CD14-positive monocyte (primary cell): ENCODE data around the gene MICAL2. TPM values are rescaled to one million over a fixed set of nuclear protein-coding genes. Genes with fewer than 3 reads are reported as not detected.
A peak's percentile ranks its signal among the peaks of the same experiment; 100 is the strongest.

Experiments used
- DNase-seq, 3 donors: peaks; one replicate each; pipeline ENCODE4 v3.0.0-alpha.2; 2011 to 2022
- H2AFZ ChIP-seq: 2 replicates; pipeline ENCODE4 v1.6.0; 2012; ENCODE audit warnings: mild to moderate bottlenecking, low read depth, low read length, inconsistent platforms; ENCODE audit not compliant: insufficient read depth, poor library complexity, severe bottlenecking
- H3K27ac ChIP-seq, 2 donors: 1 replicate in 1 of 2; 2 replicates in 1 of 2; pipeline ENCODE4 v1.5.1; 2012 to 2013; ENCODE audit warnings: low read length in 2 of 2, control low read depth in 1 of 2, inconsistent platforms in 1 of 2, low read depth in 1 of 2, mild to moderate bottlenecking in 1 of 2
- H3K27me3 ChIP-seq, 2 donors: one replicate each; pipeline versions ENCODE4 v1.6.0 to v1.6.1; 2011 to 2013; ENCODE audit warnings: low read length in 2 of 2; ENCODE audit not compliant: control insufficient read depth in 2 of 2, insufficient read depth in 2 of 2
- H3K36me3 ChIP-seq, 2 donors: replicated peaks in 1 of 2; 1 replicate in 1 of 2; 2 replicates in 1 of 2; pipeline versions ENCODE4 v1.5.1 to v1.6.1; 2012 to 2013; ENCODE audit warnings: low read length in 2 of 2, control low read depth in 1 of 2, inconsistent platforms in 1 of 2, mild to moderate bottlenecking in 1 of 2; ENCODE audit not compliant: insufficient read depth in 2 of 2, control insufficient read depth in 1 of 2
- H3K4me1 ChIP-seq, 2 donors: 1 replicate in 1 of 2; 2 replicates in 1 of 2; pipeline versions ENCODE4 v1.5.1 to v1.6.1; 2012 to 2013; ENCODE audit warnings: low read length in 2 of 2, control low read depth in 1 of 2, inconsistent platforms in 1 of 2, mild to moderate bottlenecking in 1 of 2, moderate library complexity in 1 of 2; ENCODE audit not compliant: insufficient read depth in 2 of 2, control insufficient read depth in 1 of 2
- H3K4me2 ChIP-seq: replicated peaks from 2 replicates; pipeline ENCODE3; 2012; ENCODE audit warnings: low read length, moderate library complexity, mild to moderate bottlenecking; ENCODE audit not compliant: poor library complexity, severe bottlenecking; ENCODE audit errors: extremely low read depth
- H3K4me3 ChIP-seq, 3 experiments: fragments of 200-600 bp in 1 of 3; sonication (generic) in 1 of 3; replicated peaks in 1 of 3; 1 replicate in 2 of 3; 2 replicates in 1 of 3; pipeline ENCODE4 v1.5.1; 2011 to 2013; ENCODE audit warnings: low read length in 3 of 3, mild to moderate bottlenecking in 3 of 3, control low read depth in 2 of 3, low read depth in 2 of 3, inconsistent platforms in 1 of 3, moderate library complexity in 1 of 3
- H3K79me2 ChIP-seq: 2 replicates; pipeline ENCODE4 v1.6.0; 2012; ENCODE audit warnings: mild to moderate bottlenecking, control low read depth, inconsistent platforms, low read length, moderate library complexity; ENCODE audit not compliant: insufficient read depth
- H3K9ac ChIP-seq: 2 replicates; pipeline ENCODE4 v1.6.0; 2017; ENCODE audit warnings: low read length, mild to moderate bottlenecking; ENCODE audit not compliant: insufficient read depth, poor library complexity, severe bottlenecking
- H3K9me3 ChIP-seq, 2 donors: replicated peaks in 1 of 2; 1 replicate in 1 of 2; 2 replicates in 1 of 2; pipeline versions ENCODE4 v1.5.1 to v1.6.1; 2012 to 2013; ENCODE audit warnings: low read length in 2 of 2, control low read depth in 1 of 2; ENCODE audit not compliant: control insufficient read depth in 1 of 2, insufficient read depth in 1 of 2
- H4K20me1 ChIP-seq: 2 replicates; pipeline ENCODE4 v1.6.0; 2012; ENCODE audit warnings: mild to moderate bottlenecking, low read length, control low read depth, moderate library complexity; ENCODE audit not compliant: insufficient read depth
- H3K27ac Mint-ChIP-seq, 7 donors: one replicate each; pipeline ENCODE4 v1.8.0; 2020; ENCODE audit warnings: mild to moderate bottlenecking in 7 of 7, mixed read lengths in 7 of 7, moderate library complexity in 6 of 7, inconsistent platforms in 2 of 7
- H3K27me3 Mint-ChIP-seq, 3 donors: one replicate each; pipeline ENCODE4 v1.8.0; 2021 to 2022; ENCODE audit warnings: low read depth in 3 of 3, mild to moderate bottlenecking in 3 of 3, mixed read lengths in 3 of 3, moderate library complexity in 3 of 3, inconsistent platforms in 1 of 3
- H3K36me3 Mint-ChIP-seq, 2 donors: one replicate each; pipeline ENCODE4 v1.8.0; 2020; ENCODE audit warnings: mixed read lengths in 2 of 2, inconsistent platforms in 1 of 2, mild to moderate bottlenecking in 1 of 2
- H3K4me1 Mint-ChIP-seq: one replicate; pipeline ENCODE4 v1.8.0; 2020; ENCODE audit warnings: mild to moderate bottlenecking, mixed read lengths
- H3K4me3 Mint-ChIP-seq, 2 donors: one replicate each; pipeline ENCODE4 v1.8.0; 2020; ENCODE audit warnings: mild to moderate bottlenecking in 2 of 2, mixed read lengths in 2 of 2, moderate library complexity in 1 of 2
- H3K9me3 Mint-ChIP-seq, 7 donors: one replicate each; pipeline ENCODE4 v1.8.0; 2020 to 2022; ENCODE audit warnings: mixed read lengths in 7 of 7, mild to moderate bottlenecking in 6 of 7, moderate library complexity in 6 of 7, inconsistent platforms in 2 of 7
- CTCF ChIP-seq: fragments of 200-600 bp; IDR thresholded peaks from one replicate; pipeline ENCODE4 v1.8.0; 2022; ENCODE audit warnings: antibody characterized with exemption, mild to moderate bottlenecking
- WGBS: methylation state at CpG from one replicate; pipeline ENCODE4 v1.1.5; 2013; ENCODE audit warnings: missing lambda C conversion rate; ENCODE audit not compliant: insufficient coverage; 5-methylcytosine and 5-hydroxymethylcytosine counted together
- intact Hi-C, 2 donors: fragments of 100-400 bp; cut with micrococcal nuclease; formaldehyde crosslinking; loops; one replicate each; pipeline versions ENCODE4 v1.15.0 to v1.15.1; 2023
- polyA plus RNA-seq, 3 donors: library from polyadenylated mRNA; depleted of rRNA in 1 of 3; unstranded in 2 of 3; stranded (reverse) in 1 of 3; fragments of 300-500 nt in 2 of 3; fragments of >200 nt in 1 of 3; fragmentation: Illumina TruSeq in 2 of 3; gene quantifications; 1 replicate in 2 of 3; 2 replicates in 1 of 3; pipeline ENCODE4 v1.2.3, GENCODE V29; 2012 to 2021

MICAL2 gene
- polyA plus RNA-seq, 3 donors, result 39.8 to 72.5 (median 44.0) TPM

- Histone ChIP-seq H3K4me2 (peak overlapping the region; percentile 70), H4K20me1 (peaks cover 6% of the 10 kb centered on the region), H3K4me3 (peak overlapping the region in 1 of 3 experiments; percentile 52), H3K27me3 (no peaks in the 10 kb centered on the region), H3K79me2 (peaks cover 75% of the 10 kb centered on the region), H3K36me3 (peaks cover 0 to 2% of the 10 kb centered on the region in 2 donors), H2AFZ (no peak overlapping the region), H3K27ac (peak overlapping the region; percentile 6 to 84), H3K9ac (no peak overlapping the region), H3K4me1 (peaks cover 97 to 99% of the 10 kb centered on the region in 2 donors), H3K9me3 (no peaks in the 10 kb centered on the region)
- peak overlapping the region; percentile 85 to 97 (median 89) for H3K27ac Mint-ChIP-seq
- H3K9me3 Mint-ChIP-seq, result no peaks in the 10 kb centered on the region
- H3K36me3 Mint-ChIP-seq, result peaks cover 29 to 38% of the 10 kb centered on the region in 2 donors
- WGBS, result 94% methylated on average over 2 of the region's 4 CpGs
- peaks cover 94% of the 10 kb centered on the region for H3K4me1 Mint-ChIP-seq
- peak overlapping the region in 1 of 2 donors; percentile 64 for H3K4me3 Mint-ChIP-seq
- intact Hi-C loops, result loop anchor here in 1 of 2 donors (5.0 to 10.0 kb wide), 2 partner anchors 45 to 83 kb away; no protein-coding TSS in a partner anchor
- no peak for TF ChIP-seq CTCF
- peaks cover 1 to 2% (median 2%) of the 10 kb centered on the region in 3 donors for H3K27me3 Mint-ChIP-seq
- DNase-seq, result no peak
These were observed 17.0 kb downstream of the MICAL2 start for GRCh38 chr11:12127206-12127898.

- Histone ChIP-seq H3K27ac (peak overlapping the region in 1 of 2 donors; percentile 84), H4K20me1 (peaks cover 6% of the 10 kb centered on the region), H3K9me3 (no peaks in the 10 kb centered on the region), H3K4me2 (peak overlapping the region; percentile 22), H3K36me3 (peaks cover 0 to 2% of the 10 kb centered on the region in 2 donors), H3K27me3 (no peaks in the 10 kb centered on the region), H3K4me1 (peaks cover 97 to 99% of the 10 kb centered on the region in 2 donors), H2AFZ (no peak overlapping the region), H3K79me2 (peaks cover 74% of the 10 kb centered on the region), H3K9ac (no peak overlapping the region), H3K4me3 (no peak overlapping the region)
- Mint-ChIP-seq H3K27ac (peak overlapping the region in 4 of 7 donors; percentile 51 to 94 (median 68)), H3K4me3 (no peak overlapping the region), H3K36me3 (peaks cover 27 to 39% of the 10 kb centered on the region in 2 donors), H3K4me1 (peaks cover 95% of the 10 kb centered on the region), H3K9me3 (no peaks in the 10 kb centered on the region), H3K27me3 (peaks cover 1 to 2% (median 2%) of the 10 kb centered on the region in 3 donors)
- no peak for TF ChIP-seq CTCF
- intact Hi-C loops, result loop anchor here in 1 of 2 donors (5.0 to 10.0 kb wide), 2 partner anchors 44 to 84 kb away; no protein-coding TSS in a partner anchor
- DNase-seq, result peak in 1 of 3 donors; percentile 35
- WGBS, result no CpG with 5 or more reads among the region's 1 CpG
These were observed 17.9 kb downstream of the MICAL2 start for GRCh38 chr11:12128301-12128751.
